Measurements from ENCODE around the gene YARS1. TPM values are rescaled to one million over a fixed set of nuclear protein-coding genes. Genes with fewer than 3 reads are reported as not detected.

Gene YARS1
- total RNA-seq, 4 donors from 2014 or later = 24.8 to 40.0 (median 30.2) TPM

DNA sequence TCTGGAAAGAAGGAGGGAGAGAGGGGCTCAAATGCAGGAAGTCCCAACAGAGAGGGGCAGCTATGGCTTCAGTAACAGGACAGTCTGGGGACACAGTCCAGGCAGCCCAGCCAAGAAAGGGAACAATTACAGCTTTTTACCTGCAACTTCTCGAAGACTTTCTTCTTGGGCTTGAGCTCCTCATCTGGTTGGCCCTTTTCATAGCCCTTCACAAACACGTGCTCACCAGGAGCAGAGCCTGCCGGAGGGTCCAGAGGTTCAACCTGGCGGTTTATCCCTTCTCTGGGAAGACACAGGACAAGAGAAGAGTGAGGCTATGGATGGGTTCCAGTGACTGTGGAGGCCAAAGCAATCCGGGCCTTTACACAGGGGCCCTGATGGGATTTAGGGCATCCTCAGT, 37.9 kb downstream of the YARS1 start:
- 93 to 95% methylated on average over 5 of the region's 5 CpGs for WGBS, 2 donors
- intact Hi-C loops (cut with DNase I; ENCODE audit: low total_unique reads) = no loop called here
- H3K4me3 ChIP-seq (ENCODE audit: low read depth, poor library complexity, severe bottlenecking) = no peak overlapping the region
- no peak for DNase-seq (ENCODE audit: low spot score in 2 of 2)
- TF ChIP-seq, protein P1, sequence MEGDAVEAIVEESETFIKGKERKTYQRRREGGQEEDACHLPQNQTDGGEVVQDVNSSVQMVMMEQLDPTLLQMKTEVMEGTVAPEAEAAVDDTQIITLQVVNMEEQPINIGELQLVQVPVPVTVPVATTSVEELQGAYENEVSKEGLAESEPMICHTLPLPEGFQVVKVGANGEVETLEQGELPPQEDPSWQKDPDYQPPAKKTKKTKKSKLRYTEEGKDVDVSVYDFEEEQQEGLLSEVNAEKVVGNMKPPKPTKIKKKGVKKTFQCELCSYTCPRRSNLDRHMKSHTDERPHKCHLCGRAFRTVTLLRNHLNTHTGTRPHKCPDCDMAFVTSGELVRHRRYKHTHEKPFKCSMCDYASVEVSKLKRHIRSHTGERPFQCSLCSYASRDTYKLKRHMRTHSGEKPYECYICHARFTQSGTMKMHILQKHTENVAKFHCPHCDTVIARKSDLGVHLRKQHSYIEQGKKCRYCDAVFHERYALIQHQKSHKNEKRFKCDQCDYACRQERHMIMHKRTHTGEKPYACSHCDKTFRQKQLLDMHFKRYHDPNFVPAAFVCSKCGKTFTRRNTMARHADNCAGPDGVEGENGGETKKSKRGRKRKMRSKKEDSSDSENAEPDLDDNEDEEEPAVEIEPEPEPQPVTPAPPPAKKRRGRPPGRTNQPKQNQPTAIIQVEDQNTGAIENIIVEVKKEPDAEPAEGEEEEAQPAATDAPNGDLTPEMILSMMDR (IDR thresholded peaks at IDR 0.05) = no peak
- no peak for TF ChIP-seq POLR2A (IDR thresholded peaks at IDR 0.05)

DNA sequence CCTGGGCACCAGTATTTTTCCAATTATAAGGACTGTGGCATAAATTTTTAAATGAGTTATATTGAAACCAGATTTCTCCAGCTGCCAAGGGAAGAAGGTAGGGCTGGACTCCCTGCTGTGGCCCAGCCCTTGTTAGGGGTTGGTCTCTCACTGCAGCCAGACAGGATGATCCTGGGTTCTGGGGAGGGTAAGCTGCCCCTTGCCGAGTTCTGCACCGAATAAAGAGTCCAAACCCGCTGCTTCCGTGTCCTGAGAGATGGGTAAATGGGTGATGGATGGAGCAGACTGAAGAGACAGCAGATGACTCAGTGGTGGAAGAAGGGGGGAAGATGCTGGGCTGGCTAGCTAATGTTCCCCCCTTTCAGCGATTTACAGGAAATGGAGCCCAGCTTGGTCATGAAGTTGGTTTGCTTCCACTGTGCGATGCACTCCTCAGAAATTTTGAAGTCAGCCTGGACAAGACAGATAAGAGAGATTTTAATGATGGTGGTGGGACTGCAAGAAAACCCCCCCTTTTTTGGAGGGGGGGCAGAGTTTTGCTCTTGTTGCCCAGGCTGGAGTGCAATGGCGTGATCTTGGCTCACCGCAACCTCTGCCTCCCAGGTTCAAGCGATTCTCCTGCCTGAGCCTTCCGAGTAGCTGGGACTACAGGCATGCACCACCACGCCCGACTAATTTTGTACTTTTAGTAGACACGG, 41.4 kb downstream of the YARS1 start:
- TF ChIP-seq, protein P1 (IDR thresholded peaks at IDR 0.05) = no peak
- TF ChIP-seq POLR2A (IDR thresholded peaks at IDR 0.05) = no peak
- intact Hi-C loops (cut with DNase I; ENCODE audit: low total_unique reads) = no loop called here
- no peak for DNase-seq (ENCODE audit: low spot score in 2 of 2)
- 53 to 63% methylated on average over 13 of the region's 13 CpGs for WGBS, 2 donors
- H3K4me3 ChIP-seq (ENCODE audit: low read depth, poor library complexity, severe bottlenecking) = no peak overlapping the region

DNA sequence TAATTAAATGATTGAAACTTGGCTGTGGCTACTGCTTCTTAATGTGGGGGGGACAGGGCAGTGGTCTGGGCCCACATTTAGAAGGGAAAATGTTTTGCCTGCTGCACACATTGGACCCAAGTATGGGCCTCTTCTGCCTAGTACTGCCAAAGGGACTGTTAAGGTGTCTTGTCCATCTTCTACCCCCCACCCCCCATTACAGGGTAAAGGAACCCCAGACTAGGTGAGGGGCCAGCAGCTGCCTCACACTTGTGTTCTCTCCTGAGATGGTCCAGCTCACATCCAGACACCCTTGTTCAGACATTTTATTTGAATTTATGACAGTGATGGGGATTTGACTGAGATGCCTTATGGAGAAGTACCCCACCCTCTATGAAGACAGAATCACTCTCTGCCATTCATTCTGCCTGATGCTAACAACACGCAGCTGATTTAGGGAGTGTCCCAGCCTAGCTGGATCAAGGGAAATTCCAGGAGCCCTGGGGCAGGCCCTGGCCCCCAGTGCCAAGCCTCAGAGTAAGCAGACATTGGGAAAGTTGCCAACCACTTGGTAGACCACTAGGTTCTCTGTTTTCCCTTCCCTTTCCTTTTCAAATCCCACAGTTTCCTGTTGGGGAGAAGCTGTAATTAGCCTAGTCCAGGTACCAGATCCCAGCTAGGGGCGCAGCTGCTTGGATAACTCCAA, 42.1 kb downstream of the YARS1 start:
- WGBS, 2 donors = 32 to 39% methylated on average over 2 of the region's 2 CpGs
- intact Hi-C loops (cut with DNase I; ENCODE audit: low total_unique reads) = loop anchor here (5.0 kb wide), 1 partner anchor 63 kb away; no protein-coding TSS in a partner anchor
- H3K4me3 ChIP-seq (ENCODE audit: low read depth, poor library complexity, severe bottlenecking) = no peak overlapping the region
- DNase-seq (ENCODE audit: low spot score in 2 of 2) = no peak
- no peak for TF ChIP-seq POLR2A (IDR thresholded peaks at IDR 0.05)
- TF ChIP-seq, protein P1 (IDR thresholded peaks at IDR 0.05) = no peak

DNA sequence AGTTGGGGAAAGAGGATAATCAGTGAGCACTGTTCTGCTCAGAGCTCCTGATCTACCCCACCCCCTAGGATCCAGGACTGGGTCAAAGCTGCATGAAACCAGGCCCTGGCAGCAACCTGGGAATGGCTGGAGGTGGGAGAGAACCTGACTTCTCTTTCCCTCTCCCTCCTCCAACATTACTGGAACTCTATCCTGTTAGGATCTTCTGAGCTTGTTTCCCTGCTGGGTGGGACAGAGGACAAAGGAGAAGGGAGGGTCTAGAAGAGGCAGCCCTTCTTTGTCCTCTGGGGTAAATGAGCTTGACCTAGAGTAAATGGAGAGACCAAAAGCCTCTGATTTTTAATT, 42.7 kb downstream of the YARS1 start:
- DNase-seq (ENCODE audit: low spot score in 2 of 2) = no peak
- TF ChIP-seq, protein P1 (IDR thresholded peaks at IDR 0.05) = no peak
- TF ChIP-seq POLR2A (IDR thresholded peaks at IDR 0.05) = no peak
- no peak overlapping the region for H3K4me3 ChIP-seq (ENCODE audit: low read depth, poor library complexity, severe bottlenecking)
- intact Hi-C loops (cut with DNase I; ENCODE audit: low total_unique reads) = loop anchor here (5.0 kb wide), 1 partner anchor 62 kb away; no protein-coding TSS in a partner anchor

DNA sequence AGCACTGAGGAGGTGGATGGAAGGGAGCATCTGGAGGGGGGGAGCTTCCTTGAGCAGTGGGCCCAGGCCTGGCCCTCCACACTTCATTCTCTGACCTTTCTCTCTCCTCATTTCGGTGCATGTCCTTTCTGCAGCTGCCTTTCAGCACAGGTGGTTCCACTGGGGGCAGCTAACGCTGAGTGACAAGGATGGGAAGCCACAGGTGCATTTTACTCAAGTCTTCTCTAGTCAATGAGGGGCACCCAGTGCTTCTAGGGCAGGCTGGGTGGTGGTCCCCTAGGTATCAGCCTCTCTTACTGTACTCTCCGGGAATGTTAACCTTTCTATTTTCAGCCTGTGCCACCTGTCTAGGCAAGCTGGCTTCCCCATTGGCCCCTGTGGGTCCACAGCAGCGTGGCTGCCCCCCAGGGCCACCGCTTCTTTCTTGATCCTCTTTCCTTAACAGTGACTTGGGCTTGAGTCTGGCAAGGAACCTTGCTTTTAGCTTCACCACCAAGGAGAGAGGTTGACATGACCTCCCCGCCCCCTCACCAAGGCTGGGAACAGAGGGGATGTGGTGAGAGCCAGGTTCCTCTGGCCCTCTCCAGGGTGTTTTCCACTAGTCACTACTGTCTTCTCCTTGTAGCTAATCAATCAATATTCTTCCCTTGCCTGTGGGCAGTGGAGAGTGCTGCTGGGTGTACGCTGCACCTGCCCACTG, 43.2 kb downstream of the YARS1 start:
- H3K4me3 ChIP-seq (ENCODE audit: low read depth, poor library complexity, severe bottlenecking) = no peak overlapping the region
- WGBS, 2 donors = 81 to 85% methylated on average over 7 of the region's 7 CpGs
- intact Hi-C loops (cut with DNase I; ENCODE audit: low total_unique reads) = loop anchor here (5.0 kb wide), 1 partner anchor 62 kb away; no protein-coding TSS in a partner anchor
- TF ChIP-seq, protein P1 (IDR thresholded peaks at IDR 0.05) = no peak
- no peak for TF ChIP-seq POLR2A (IDR thresholded peaks at IDR 0.05)
- no peak for DNase-seq (ENCODE audit: low spot score in 2 of 2)

All from lower leg skin (tissue), 4 donors.